ENCODE results near the gene PHRF1.

Gene PHRF1

GRCh38 chr11:626475-627307 lies 50.4 kb downstream of the PHRF1 start, which contains the start of gene SCT:
SCT (minus strand) TSS chr11:627181; CDS start chr11:627143, 38 bp downstream.
- no peaks in the 10 kb centered on the region for H3K36me3 ChIP-seq (ENCODE audit: insufficient read depth, low read length)
- no peak within 1 kb of the TSS for H3K4me3 ChIP-seq (ENCODE audit: low read length)
- H2AFZ ChIP-seq (ENCODE audit: low read depth, low read length), result no peak within 1 kb of the TSS
- no peaks in the 10 kb centered on the region for H3K27me3 ChIP-seq (ENCODE audit: insufficient read depth, low read length)
- no peaks in the 10 kb centered on the region for H3K4me1 ChIP-seq (ENCODE audit: insufficient read depth, low read length)
- H3K9me3 ChIP-seq (ENCODE audit: low read length), result no peaks in the 10 kb centered on the region

GRCh38 chr11:627308-627576 lies 51.0 kb downstream of the PHRF1 start:
- Histone ChIP-seq H3K27me3 (ENCODE audit: insufficient read depth, low read length) (no peaks in the 10 kb centered on the region), H3K4me1 (ENCODE audit: insufficient read depth, low read length) (no peaks in the 10 kb centered on the region), H3K4me3 (ENCODE audit: low read length) (no peak overlapping the region), H3K36me3 (ENCODE audit: insufficient read depth, low read length) (no peaks in the 10 kb centered on the region), H3K9me3 (ENCODE audit: low read length) (no peaks in the 10 kb centered on the region), H2AFZ (ENCODE audit: low read depth, low read length) (no peak overlapping the region)

- H3K4me3 ChIP-seq (ENCODE audit: low read length), result no peak overlapping the region
- no peaks in the 10 kb centered on the region for H3K27me3 ChIP-seq (ENCODE audit: insufficient read depth, low read length)
- H3K36me3 ChIP-seq (ENCODE audit: insufficient read depth, low read length), result no peaks in the 10 kb centered on the region
- H3K4me1 ChIP-seq (ENCODE audit: insufficient read depth, low read length), result no peaks in the 10 kb centered on the region
- no peaks in the 10 kb centered on the region for H3K9me3 ChIP-seq (ENCODE audit: low read length)
- no peak overlapping the region for H2AFZ ChIP-seq (ENCODE audit: low read depth, low read length)
These were observed 51.8 kb downstream of the PHRF1 start for GRCh38 chr11:628056-628455.

GRCh38 chr11:629237-629583 lies 52.9 kb downstream of the PHRF1 start:
- H3K4me3 ChIP-seq (ENCODE audit: low read length), result no peak overlapping the region
- H3K4me1 ChIP-seq (ENCODE audit: insufficient read depth, low read length), result no peaks in the 10 kb centered on the region
- H3K9me3 ChIP-seq (ENCODE audit: low read length), result no peaks in the 10 kb centered on the region
- H3K36me3 ChIP-seq (ENCODE audit: insufficient read depth, low read length), result no peaks in the 10 kb centered on the region
- H2AFZ ChIP-seq (ENCODE audit: low read depth, low read length), result no peak overlapping the region
- H3K27me3 ChIP-seq (ENCODE audit: insufficient read depth, low read length), result no peaks in the 10 kb centered on the region

- H3K27me3 ChIP-seq (ENCODE audit: insufficient read depth, low read length), result no peaks in the 10 kb centered on the region
- H3K9me3 ChIP-seq (ENCODE audit: low read length), result no peaks in the 10 kb centered on the region
- no peak overlapping the region for H2AFZ ChIP-seq (ENCODE audit: low read depth, low read length)
These were observed 54.6 kb downstream of the PHRF1 start for GRCh38 chr11:630871-631270.

GRCh38 chr11:635945-636510 lies 59.8 kb downstream of the PHRF1 start:
- Histone ChIP-seq H3K4me3 (ENCODE audit: low read length) (no peak overlapping the region), H3K36me3 (ENCODE audit: insufficient read depth, low read length) (peaks cover 11% of the 10 kb centered on the region), H3K4me1 (ENCODE audit: insufficient read depth, low read length) (peaks cover 13% of the 10 kb centered on the region), H2AFZ (ENCODE audit: low read depth, low read length) (no peak overlapping the region), H3K27me3 (ENCODE audit: insufficient read depth, low read length) (no peaks in the 10 kb centered on the region), H3K9me3 (ENCODE audit: low read length) (peaks cover 6% of the 10 kb centered on the region)

More at GRCh38 chr11:630871-631270, 54.6 kb downstream of the PHRF1 start:
- no peaks in the 10 kb centered on the region for H3K36me3 ChIP-seq (ENCODE audit: insufficient read depth, low read length)
- H3K4me3 ChIP-seq (ENCODE audit: low read length), result no peak overlapping the region
- no peaks in the 10 kb centered on the region for H3K4me1 ChIP-seq (ENCODE audit: insufficient read depth, low read length)

GRCh38 chr11:636511-637332 lies 60.5 kb downstream of the PHRF1 start, which contains the start of gene DRD4:
DRD4 (plus strand) TSS chr11:637269; CDS start chr11:637305, 36 bp downstream.
- peaks cover 16% of the 10 kb centered on the region for H3K36me3 ChIP-seq (ENCODE audit: insufficient read depth, low read length)

GRCh38 chr11:637333-637592 lies 61.0 kb downstream of the PHRF1 start:
- Histone ChIP-seq H3K4me3 (ENCODE audit: low read length) (no peak overlapping the region), H3K27me3 (ENCODE audit: insufficient read depth, low read length) (no peaks in the 10 kb centered on the region), H3K4me1 (ENCODE audit: insufficient read depth, low read length) (peaks cover 13% of the 10 kb centered on the region), H2AFZ (ENCODE audit: low read depth, low read length) (no peak overlapping the region), H3K9me3 (ENCODE audit: low read length) (peaks cover 6% of the 10 kb centered on the region), H3K36me3 (ENCODE audit: insufficient read depth, low read length) (peaks cover 20% of the 10 kb centered on the region)

More at GRCh38 chr11:636511-637332, 60.5 kb downstream of the PHRF1 start, which contains the start of gene DRD4:
- Histone ChIP-seq H3K9me3 (ENCODE audit: low read length) (peaks cover 6% of the 10 kb centered on the region), H3K4me3 (ENCODE audit: low read length) (no peak within 1 kb of the TSS), H3K4me1 (ENCODE audit: insufficient read depth, low read length) (peaks cover 13% of the 10 kb centered on the region), H3K27me3 (ENCODE audit: insufficient read depth, low read length) (no peaks in the 10 kb centered on the region), H2AFZ (ENCODE audit: low read depth, low read length) (no peak within 1 kb of the TSS)

GRCh38 chr11:637593-638521 lies 61.6 kb downstream of the PHRF1 start:
- H3K4me1 ChIP-seq (ENCODE audit: insufficient read depth, low read length), result peaks cover 13% of the 10 kb centered on the region
- H3K27me3 ChIP-seq (ENCODE audit: insufficient read depth, low read length), result no peaks in the 10 kb centered on the region
- H3K4me3 ChIP-seq (ENCODE audit: low read length), result no peak overlapping the region
- H2AFZ ChIP-seq (ENCODE audit: low read depth, low read length), result no peak overlapping the region
- peaks cover 20% of the 10 kb centered on the region for H3K36me3 ChIP-seq (ENCODE audit: insufficient read depth, low read length)
- peaks cover 6% of the 10 kb centered on the region for H3K9me3 ChIP-seq (ENCODE audit: low read length)

- H2AFZ ChIP-seq (ENCODE audit: low read depth, low read length), result no peak overlapping the region
- peaks cover 13% of the 10 kb centered on the region for H3K4me1 ChIP-seq (ENCODE audit: insufficient read depth, low read length)
- H3K4me3 ChIP-seq (ENCODE audit: low read length), result no peak overlapping the region
- peaks cover 23% of the 10 kb centered on the region for H3K36me3 ChIP-seq (ENCODE audit: insufficient read depth, low read length)
- no peaks in the 10 kb centered on the region for H3K27me3 ChIP-seq (ENCODE audit: insufficient read depth, low read length)
- peaks cover 6% of the 10 kb centered on the region for H3K9me3 ChIP-seq (ENCODE audit: low read length)
These were observed 62.5 kb downstream of the PHRF1 start for GRCh38 chr11:638631-639331.

GRCh38 chr11:639332-639955 lies 63.2 kb downstream of the PHRF1 start:
- H2AFZ ChIP-seq (ENCODE audit: low read depth, low read length), result no peak overlapping the region
- H3K4me1 ChIP-seq (ENCODE audit: insufficient read depth, low read length), result peaks cover 13% of the 10 kb centered on the region
- no peak overlapping the region for H3K4me3 ChIP-seq (ENCODE audit: low read length)
- peaks cover 29% of the 10 kb centered on the region for H3K36me3 ChIP-seq (ENCODE audit: insufficient read depth, low read length)
- peaks cover 6% of the 10 kb centered on the region for H3K9me3 ChIP-seq (ENCODE audit: low read length)
- no peaks in the 10 kb centered on the region for H3K27me3 ChIP-seq (ENCODE audit: insufficient read depth, low read length)

All from neuron (in vitro differentiated cells).